Stimulated activated CD4-positive, alpha-beta T cell treated with anti-CD3 and anti-CD28 coated beads, Interleukin-4, amount 100 ng/mL, for 48 hours (primary cell): ENCODE results near the gene APOBEC3F.
"Not testable (repeated sequence)": the region's sequence is repeated elsewhere in the genome, so short reads cannot be mapped to it uniquely, and the experiment has no call there.

ENCODE experiments used
- DNase-seq, 2 donors: peaks; one replicate each; pipeline ENCODE4 v3.0.0-alpha.2; 2020; ENCODE audit warnings: low read depth in 2 of 2

The APOBEC3F gene

DNA sequence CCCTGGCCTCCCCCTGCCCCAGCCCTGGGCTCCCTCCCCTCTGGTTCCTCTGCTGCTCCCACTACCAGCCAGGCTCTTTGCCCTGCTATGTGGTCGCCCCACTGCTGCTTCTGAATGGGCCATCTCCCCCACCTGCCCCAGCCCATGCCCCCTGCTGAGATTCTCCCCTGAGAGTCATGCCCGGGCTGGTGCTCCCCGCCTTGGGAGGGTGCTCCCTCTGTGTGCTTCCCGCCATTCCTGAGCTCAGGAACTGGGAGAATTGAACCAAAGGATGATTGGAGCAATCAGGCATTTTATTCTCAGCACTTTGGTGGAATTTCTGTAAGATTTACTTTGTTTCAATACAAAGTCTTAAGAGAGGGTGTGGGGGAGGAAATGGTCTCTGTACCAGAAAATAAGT is 12.9 kb upstream of the APOBEC3F start:
- no peak for DNase-seq

DNA sequence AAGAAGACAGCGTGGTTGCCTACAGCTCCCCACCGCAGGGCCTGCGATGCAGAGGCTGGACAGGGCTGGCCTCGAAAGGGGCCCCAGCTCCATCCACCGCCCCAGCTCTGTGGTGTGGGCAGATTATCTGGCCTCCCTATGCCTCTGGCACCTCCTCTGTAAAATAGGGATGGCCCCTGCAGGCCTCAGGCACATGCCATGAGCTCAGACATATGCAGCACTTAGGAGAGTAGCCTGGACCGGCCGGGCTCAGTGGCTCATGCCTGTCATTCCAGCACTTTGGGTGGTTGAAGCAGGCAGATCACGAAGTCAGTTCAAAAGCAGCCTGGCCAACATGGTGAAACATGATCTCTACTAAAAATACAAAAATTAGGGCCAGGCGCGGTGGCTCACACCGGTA is 12.4 kb upstream of the APOBEC3F start:
- no peak for DNase-seq

DNA sequence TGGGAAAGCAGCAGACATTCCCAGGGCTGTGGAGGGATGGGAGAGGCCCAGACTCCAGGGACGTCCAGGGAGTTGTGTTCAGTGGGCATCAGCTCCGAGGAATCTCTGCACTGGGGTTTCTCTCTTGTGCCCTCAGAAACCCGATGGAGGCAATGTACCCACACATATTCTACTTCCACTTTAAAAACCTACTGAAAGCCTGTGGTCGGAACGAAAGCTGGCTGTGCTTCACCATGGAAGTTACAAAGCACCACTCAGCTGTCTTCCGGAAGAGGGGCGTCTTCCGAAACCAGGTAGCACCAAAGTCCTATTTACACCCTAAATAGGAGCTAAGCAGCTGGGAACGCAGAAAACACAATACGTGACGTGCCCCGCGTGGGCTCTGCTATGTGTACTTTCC is 11.4 kb upstream of the APOBEC3F start:
- DNase-seq = no peak

DNA sequence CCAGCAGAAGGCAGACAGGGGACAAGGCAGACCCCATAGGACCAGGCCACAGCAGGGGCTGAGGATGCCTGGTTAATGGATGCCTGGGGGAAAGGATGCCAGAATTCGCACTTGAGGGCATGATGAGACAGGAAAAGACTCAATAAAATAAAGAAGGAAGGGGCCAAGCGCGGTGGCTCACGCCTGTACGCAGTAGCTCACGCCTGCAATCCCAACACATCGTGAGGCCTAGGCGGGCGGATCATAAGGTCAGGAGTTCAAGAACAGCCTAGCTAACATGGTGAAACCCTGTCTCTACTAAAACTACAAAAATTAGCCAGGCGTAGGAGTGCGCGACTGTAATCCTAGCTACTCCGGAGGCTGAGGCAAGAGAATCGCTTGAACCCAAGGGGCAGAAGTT is 10.0 kb upstream of the APOBEC3F start:
- no peak for DNase-seq

DNA sequence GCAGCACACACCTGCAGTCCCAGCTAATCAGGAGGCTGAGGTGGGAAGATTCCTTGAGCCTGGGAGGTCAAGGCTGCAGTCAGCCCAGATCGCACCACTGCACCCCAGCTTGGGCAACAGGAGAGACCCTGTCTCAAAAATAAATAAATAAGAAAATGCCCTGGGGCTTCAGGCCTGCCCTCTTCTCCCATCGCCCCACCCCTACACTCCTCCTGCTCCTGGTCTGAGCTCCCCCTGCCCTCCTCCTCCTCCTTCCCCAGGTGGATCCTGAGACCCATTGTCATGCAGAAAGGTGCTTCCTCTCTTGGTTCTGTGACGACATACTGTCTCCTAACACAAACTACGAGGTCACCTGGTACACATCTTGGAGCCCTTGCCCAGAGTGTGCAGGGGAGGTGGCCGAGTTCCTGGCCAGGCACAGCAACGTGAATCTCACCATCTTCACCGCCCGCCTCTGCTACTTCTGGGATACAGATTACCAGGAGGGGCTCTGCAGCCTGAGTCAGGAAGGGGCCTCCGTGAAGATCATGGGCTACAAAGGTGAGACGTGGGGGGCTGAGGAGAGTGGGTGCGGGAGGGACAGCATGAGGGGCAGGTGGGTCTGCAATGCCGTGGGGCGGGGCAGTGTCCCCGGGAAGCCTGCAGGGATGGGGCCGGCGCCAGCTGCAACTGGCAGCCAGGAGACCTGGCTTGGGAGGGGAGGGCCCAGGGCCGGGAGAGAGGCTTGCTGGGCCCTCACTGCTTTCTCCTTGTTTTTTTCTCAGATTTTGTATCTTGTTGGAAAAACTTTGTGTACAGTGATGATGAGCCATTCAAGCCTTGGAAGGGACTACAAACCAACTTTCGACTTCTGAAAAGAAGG is 9.0 kb upstream of the APOBEC3F start:
- DNase-seq = not testable (repeated sequence)

DNA sequence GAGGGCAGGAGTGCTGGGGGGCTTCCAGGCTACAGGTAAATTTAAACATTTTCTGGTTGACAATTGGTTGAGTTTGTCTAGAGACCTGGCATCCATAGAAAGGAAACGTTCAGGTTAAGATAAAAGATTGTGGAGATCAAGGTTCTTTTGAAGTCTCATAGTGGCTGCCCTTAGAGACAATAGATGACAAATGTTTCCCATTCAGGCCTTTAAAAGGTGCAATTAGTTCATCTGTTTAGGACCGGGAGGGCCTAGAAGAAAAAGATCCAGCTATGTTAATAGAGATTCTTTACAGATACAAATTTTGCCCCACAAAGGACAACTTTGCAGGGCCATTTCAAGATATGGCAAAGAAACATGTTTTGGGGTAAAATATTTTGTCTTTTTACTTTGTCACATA is 3.6 kb upstream of the APOBEC3F start:
- not testable (repeated sequence) for DNase-seq

DNA sequence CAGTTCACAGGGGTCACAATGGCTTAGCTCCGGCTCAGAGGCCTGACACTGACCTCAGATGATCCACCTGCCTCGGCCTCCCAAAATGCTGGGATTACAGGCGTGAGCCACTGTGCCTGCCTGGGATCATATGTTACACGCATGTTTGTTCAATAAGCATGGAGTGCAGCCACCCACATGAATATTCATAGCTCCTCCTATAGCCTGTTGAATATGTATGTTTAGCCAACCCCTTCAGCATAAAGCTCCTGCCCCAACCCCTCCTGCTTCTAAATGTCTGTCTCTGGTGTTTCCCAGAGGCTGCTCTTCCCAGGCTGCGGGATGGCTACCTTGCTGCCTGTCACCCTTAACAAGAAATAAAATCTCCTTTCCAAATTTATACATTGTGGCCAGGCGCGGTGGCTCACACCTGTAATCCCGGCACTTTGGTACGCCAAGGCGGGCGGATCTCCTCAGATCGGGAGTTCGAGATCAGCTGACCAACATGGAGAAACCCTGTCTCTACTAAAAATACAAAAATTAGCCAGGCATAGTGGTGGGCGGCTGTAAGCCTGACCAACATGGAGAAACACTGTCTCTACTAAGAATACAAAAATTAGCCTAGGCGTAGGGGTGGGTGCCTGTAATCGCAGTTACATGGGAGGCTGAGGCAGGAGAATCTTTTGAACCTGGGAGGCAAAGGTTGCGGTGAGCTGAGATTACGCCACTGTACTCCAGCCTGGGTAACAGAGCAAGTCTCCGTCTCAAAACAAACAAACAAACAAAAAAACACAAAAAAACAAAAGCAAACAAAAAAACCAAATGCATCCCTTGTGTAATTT is 1.1 kb upstream of the APOBEC3F start:
- no peak for DNase-seq

DNA sequence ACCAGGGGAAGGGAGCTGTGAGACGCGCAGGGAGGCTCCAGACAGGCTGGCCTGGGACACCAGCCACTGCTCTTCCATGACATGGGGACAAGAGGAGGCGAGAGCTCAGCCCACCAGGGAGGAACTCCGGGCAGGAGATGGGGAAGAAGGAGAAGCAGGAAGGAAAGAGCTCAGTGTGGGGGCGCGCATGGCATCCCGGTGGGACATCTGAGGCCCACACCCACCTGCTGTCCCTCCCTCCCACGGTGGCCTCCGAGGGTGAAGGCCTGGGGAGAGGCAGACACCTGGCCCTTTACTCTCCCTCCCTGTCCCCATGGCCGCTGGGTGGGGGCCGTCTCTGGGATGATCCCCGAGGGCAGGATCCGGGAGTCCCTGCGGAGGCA is 518 bp upstream of the APOBEC3F start:
- not testable (repeated sequence) for DNase-seq

DNA sequence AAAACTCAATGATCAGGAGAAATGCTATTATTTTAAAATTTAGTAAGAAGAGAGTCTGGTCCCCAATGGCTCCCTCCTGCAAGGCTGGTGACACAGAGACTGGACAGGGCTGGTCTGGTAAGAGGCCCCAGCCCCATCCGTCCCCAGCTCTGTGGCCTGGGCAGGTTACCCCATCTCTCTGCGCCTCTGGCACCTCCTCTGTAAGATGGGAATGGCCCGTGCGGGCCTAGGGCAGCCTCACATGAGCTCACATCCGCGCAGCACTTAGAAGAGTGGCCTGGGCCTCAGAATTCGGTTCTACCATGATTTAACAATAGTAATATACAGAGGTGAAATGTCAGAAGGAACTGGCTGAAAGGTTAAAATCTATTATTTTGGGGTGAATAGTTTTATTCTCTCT is 1.2 kb downstream of the APOBEC3F start:
- DNase-seq = no peak

DNA sequence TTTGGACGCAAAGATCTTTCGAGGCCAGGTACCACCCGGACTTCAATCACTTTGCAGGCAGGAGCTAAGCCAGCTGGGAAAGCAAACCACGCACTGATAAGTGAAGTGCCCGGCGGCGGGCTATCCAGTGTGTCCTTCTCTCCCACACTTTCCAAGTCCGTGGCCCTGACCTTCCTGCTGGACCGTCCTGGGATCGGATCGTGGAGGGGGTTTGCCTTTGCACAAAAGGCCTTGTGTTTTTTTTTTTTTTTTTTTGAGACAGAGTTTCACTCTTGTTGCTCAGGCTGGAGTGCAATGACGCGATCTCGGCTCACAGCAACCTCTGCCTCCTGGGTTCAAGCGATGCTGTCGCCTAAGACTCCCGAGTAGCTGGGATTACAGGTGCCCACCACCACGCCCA is 2.4 kb downstream of the APOBEC3F start:
- not testable (repeated sequence) for DNase-seq

DNA sequence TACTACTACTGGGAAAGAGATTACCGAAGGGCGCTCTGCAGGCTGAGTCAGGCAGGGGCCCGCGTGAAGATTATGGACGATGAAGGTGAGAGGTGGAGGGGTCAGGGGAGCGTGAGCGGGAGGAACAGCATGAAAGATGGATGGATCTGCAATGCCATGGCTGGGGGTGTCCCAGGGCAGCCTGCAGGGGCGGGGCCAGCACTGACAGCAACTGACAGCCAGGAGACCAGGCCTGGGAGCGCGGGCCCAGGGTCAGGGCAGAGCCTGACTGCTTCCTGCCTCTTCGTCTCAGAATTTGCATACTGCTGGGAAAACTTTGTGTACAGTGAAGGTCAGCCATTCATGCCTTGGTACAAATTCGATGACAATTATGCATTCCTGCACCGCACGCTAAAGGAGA is 4.5 kb downstream of the APOBEC3F start:
- DNase-seq = not testable (repeated sequence)

DNA sequence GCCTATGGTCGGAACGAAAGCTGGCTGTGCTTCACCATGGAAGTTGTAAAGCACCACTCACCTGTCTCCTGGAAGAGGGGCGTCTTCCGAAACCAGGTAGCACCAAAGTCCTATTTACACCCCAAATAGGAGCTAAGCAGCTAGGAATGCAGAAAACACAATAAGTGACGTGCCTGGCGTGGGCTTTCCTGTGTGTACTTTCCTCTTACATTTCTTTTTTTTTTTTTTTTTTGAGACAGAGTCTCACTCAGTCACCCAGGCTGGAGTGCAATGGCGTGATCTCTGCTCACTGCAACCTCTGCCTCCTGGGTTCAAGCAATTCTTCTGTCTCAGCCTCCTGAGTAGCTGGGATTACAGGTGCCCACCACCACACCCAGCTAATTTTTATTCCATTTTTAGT is 8.8 kb downstream of the APOBEC3F start:
- DNase-seq = not testable (repeated sequence)

DNA sequence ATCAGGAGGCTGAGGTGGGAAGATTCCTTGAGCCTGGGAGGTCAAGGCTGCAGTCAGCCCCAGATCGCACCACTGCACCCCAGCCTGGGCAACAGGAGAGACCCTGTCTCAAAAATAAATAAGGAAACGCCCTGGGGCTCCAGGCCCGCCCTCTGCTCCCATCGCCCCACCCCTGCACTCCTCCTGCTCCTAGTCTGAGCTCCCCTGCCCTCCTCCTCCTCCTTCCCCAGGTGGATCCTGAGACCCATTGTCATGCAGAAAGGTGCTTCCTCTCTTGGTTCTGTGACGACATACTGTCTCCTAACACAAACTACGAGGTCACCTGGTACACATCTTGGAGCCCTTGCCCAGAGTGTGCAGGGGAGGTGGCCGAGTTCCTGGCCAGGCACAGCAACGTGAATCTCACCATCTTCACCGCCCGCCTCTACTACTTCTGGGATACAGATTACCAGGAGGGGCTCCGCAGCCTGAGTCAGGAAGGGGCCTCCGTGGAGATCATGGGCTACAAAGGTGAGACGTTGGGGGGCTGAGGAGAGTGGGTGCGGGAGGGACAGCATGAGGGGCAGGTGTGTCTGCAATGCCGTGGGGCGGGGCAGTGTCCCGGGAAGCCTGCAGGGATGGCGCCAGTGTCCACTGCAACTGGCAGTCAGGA is 11.3 kb downstream of the APOBEC3F start:
- not testable (repeated sequence) for DNase-seq

DNA sequence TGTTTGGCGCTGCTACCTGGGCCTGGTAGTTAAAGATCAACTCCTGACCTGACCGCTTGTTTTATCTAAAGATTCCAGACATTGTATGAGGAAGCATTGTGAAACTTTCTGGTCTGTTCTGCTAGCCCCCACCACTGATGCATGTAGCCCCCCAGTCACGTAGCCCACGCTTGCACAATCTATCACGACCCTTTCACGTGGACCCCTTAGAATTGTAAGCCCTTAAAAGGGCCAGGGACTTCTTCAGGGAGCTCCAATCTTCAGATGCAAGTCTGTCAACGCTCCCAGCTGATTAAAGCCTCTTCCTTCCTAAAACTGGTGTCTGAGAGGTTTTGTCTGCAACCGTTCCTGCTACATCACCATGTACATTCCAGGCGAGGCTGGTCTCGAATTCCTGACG is 15.0 kb downstream of the APOBEC3F start:
- no peak for DNase-seq

DNA sequence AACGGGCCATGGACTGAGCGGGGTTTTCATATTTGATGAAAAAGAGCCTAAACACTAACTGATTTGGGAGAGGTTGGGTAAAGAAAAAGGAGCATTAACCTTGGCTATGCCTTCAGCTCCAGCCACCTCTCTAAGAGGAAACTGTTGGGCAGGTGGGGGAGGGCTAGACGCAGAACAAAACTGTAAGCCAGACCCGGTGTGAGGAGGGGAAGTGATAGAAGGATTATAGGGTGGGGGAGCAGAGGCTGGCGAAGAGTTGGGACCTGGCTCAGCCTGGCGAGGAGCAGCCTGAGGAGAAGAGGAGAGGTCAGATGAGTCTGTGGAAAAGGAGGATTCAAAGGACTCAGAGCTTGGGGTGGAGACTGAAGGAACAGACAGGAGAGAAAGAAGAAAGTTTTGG is 20.6 kb downstream of the APOBEC3F start:
- DNase-seq = not testable (repeated sequence)

DNA sequence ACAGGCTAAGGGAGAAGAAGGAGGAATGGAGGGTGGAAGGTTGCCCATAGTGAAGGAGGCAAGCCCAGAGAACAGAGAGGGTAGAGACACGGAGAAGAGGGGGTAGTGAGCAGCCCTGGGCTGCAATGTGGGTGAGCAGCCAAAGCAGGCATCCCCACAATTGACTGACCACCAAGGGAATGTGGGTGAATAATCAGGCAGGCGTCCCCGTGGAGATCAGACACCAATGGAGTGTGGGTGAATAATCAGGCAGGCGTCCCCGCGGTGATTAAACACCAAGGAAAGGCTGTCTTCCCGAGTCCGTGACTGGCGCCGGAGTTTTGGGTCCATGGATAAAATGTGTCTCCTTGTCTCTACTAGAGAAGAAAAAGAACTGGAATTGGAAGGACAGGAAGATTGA is 21.3 kb downstream of the APOBEC3F start:
- not testable (repeated sequence) for DNase-seq

DNA sequence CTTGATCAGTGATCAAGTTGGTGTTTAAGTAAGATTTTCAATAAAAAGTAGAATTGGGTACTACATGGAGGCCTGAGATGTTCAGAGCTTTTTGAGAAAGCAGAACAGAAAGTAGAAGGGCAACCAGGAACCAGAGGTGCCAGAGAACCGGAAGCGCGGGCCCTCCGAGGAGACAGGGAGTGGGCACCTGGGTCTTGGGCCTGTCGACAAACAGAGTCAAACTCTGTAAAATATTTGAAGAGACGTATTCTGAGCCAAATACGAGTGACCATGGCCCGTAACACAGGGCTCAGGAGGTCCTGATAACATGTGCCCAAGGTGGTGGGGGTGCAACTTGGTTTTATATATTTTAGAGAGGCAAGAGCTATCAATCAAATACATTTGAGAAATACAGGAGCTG is 23.2 kb downstream of the APOBEC3F start:
- not testable (repeated sequence) for DNase-seq

DNA sequence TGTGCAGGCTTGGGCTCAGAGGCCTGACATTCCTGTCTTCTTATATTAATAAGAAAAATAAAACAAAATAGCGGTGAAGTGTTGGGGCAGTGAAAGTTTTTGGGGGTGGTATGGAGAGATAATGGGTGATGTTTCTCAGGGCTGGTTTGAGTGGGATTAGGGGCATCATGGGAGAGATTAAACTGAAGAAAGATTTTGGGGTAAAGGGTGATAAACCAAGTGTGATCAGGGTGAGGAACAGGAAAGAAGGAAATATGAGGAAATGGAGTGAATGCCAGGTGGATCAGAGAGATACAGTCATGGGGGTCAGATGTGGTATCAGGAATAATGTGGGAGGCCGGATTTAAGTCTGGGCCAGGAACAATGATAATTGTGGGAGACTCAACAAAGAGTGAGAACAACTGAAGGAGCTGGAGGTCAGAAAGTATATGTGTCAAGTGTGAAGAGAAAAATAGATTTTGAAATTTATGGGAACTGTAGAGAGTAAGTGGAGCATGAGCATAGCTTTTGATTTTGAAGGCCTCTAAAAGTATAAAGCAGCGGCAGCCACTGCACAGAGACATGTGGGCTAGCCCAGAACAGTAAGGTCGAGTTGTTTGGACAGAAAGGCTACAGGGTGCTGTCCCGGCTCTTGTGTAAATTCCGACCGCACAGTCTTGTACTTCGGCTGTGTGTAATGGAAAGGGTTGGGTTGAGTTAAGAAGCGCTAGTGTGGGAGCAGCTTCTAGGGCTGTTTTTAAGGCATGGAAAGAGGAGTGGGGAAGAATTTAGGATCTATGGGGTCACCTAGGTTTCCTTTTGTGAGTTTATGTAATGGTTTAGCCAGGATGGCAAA is 26.0 kb downstream of the APOBEC3F start:
- DNase-seq = not testable (repeated sequence)

DNA sequence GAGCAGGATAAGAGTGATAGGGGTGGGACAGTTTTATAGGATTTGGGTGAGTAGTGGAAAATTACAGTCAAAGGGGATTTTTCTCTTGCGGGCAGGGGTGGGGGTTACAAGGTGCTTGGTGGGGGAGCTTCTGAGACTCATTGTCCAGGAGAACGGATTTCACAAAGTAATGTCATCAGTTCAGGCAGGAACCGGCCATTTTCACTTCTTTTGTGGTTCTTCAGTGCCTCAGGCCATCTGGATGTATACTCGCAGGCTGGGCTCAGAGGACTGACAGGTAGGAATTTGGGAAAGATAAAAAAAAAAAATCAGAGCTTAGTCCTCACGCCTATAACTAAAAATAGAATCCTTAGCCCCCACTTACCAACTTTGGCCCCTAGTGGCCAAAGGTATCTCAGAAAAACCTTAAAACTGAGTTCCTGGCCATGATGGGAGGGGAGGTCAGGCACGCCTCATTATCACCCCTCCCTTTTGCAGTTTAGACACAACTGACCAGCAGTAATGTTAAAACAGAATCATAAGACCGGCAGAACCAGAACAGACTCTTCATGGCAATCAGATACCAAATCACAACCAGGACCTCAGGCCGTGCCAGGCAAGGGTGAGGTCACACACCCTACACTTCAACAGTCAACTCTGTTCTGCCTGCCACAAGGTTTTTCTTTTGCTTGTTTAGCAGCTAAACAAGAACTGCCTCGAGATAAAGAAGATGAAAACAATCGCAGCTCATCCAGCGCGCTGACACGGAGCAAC is 27.5 kb downstream of the APOBEC3F start:
- DNase-seq = no peak

DNA sequence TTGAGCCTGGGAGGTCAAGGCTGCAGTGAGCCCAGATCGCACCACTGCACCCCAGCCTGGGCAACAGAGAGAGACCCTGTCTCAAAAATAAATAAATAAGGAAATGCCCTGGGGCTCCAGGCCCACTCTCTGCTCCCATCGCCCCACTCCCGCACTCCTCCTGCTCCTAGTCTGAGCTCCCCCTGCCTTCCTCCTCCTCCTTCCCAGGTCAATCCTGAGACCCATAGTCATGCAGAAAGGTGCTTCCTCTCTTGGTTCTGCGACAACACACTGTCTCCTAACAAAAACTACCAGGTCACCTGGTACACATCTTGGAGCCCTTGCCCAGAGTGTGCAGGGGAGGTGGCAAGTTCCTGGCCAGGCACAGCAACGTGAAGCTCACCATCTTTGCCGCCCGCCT is 29.5 kb downstream of the APOBEC3F start:
- DNase-seq = no peak

DNA sequence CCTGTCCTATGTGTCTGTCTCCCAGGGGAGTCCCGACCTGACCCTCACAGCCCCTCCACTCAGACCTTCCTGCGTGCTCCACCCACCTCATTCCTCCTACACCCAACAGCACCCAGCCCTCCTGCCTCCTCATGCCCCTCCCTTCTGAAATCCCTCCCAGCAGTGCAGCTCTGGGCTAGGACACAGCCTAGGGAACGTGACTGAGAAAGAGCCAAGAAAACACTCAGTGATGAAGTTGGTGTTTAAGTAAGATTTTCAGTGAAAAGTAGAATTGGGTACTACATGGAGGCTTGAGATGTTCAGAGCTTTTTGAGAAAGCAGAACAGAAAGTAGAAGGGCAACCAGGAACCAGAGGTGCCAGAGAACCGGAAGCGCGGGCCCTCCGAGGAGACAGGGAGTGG is 31.9 kb downstream of the APOBEC3F start:
- DNase-seq = not testable (repeated sequence)
